Omental fat pad (tissue), 4 donors: ENCODE measurements around the gene TNS1. TPM values are rescaled to one million over a fixed set of nuclear protein-coding genes. Genes with fewer than 3 reads are reported as not detected.

Experiments
- ATAC-seq: fragments of 150-250 bp; one replicate; pipeline ENCODE4 v1.9.1; 2016; ENCODE audit warnings: mild to moderate bottlenecking, moderate library complexity; ENCODE audit not compliant: low FRiP score
- DNase-seq: peaks from one replicate; pipeline ENCODE4 v3.0.0-alpha.2; 2019; ENCODE audit warnings: low spot score
- small RNA-seq: library from RNA; depleted of rRNA; stranded (forward); fragments of <200 nt; gene quantifications from one replicate; pipeline ENCODE3, GENCODE V24; 2016
- total RNA-seq, 4 donors: library from RNA; depleted of rRNA; stranded (reverse); fragments of >200 nt; gene quantifications; one replicate each; pipeline ENCODE4 v1.1.0, GENCODE V29; 2016
- TF ChIP-seq, protein P1 (sequence below), 3 donors: fragments of 450-650 bp; IDR thresholded peaks; one replicate each; pipeline ENCODE4 v1.5.1; 2016 to 2017; ENCODE audit warnings: antibody characterized with exemption in 3 of 3, mild to moderate bottlenecking in 3 of 3, moderate library complexity in 2 of 3

The TNS1 gene
- total RNA-seq, 4 donors from 2014 or later, result 135 to 453 (median 361) TPM

DNA sequence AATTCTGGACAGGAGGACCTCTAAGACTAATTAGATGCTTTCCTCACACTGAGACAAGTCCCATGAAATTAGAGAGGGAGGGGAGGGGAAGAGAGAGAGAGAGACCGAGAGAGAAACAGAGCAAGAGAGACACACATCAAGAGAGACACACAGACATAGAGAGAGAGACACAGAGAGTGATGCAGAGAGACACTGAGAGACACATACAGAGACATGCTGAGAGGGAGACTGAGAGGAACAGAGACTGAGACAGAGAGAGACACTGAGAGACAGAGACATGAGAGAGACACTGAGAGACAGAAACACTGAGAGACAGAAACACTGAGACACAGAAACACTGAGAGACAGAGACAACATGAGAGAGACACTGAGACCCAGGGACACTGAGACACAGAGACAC lies 250.8 kb downstream of the TNS1 start:
- ATAC-seq (no peak), DNase-seq (no peak)
- TF ChIP-seq, protein P1, sequence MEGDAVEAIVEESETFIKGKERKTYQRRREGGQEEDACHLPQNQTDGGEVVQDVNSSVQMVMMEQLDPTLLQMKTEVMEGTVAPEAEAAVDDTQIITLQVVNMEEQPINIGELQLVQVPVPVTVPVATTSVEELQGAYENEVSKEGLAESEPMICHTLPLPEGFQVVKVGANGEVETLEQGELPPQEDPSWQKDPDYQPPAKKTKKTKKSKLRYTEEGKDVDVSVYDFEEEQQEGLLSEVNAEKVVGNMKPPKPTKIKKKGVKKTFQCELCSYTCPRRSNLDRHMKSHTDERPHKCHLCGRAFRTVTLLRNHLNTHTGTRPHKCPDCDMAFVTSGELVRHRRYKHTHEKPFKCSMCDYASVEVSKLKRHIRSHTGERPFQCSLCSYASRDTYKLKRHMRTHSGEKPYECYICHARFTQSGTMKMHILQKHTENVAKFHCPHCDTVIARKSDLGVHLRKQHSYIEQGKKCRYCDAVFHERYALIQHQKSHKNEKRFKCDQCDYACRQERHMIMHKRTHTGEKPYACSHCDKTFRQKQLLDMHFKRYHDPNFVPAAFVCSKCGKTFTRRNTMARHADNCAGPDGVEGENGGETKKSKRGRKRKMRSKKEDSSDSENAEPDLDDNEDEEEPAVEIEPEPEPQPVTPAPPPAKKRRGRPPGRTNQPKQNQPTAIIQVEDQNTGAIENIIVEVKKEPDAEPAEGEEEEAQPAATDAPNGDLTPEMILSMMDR (IDR thresholded peaks at IDR 0.05), result no peak

DNA sequence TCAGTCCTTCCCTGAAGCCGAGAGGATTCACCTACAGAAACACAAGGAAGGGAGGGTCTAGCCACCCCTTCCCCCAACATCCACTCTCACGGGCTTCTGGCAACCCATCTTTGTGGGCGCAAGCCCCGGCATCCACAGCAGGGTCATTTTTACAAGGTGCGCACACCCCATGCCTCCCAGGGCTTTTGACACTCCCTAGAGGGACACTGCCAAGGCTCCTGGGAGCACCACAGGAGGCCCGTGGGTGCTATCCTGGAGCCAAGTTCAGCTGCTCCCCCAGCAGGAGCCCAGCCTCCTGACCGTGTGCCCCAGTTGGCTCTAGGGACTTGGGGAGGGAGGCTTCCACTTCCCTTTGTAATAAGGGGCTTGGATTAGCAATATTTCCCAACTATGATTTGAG lies 251.6 kb downstream of the TNS1 start:
- TF ChIP-seq, protein P1 (IDR thresholded peaks at IDR 0.05), result no peak
- ATAC-seq (no peak), DNase-seq (no peak)

Small RNA genes lying within 50 kb of the gene (small RNA-seq; reads per million reads assigned to genes)
- not detected for gene MIR6809

Other genes starting within 250 kb of the TNS1 start
- under 1 TPM in 2 of 4 donors, not detected in 2; 0.60 to 0.95 TPM for gene RUFY4, start 66.3 kb upstream of the TNS1 start, total RNA-seq
- gene CXCR2, start 123.0 kb upstream of the TNS1 start, total RNA-seq, result 10 to 100 TPM in 1 of 4 donors, 1 to 10 TPM in 1, under 1 TPM in 2; 0.28 to 19.2 (median 1.3) TPM
- 10 to 100 TPM in 1 of 4 donors, under 1 TPM in 3; 0.36 to 26.8 (median 0.64) TPM for gene CXCR1, start 164.0 kb upstream of the TNS1 start, total RNA-seq
- gene ARPC2, start 214.2 kb upstream of the TNS1 start, total RNA-seq, result 100 to 1,000 TPM; 278 to 384 (median 348) TPM